Measurements from ENCODE around the gene NECAB2.

DNA sequence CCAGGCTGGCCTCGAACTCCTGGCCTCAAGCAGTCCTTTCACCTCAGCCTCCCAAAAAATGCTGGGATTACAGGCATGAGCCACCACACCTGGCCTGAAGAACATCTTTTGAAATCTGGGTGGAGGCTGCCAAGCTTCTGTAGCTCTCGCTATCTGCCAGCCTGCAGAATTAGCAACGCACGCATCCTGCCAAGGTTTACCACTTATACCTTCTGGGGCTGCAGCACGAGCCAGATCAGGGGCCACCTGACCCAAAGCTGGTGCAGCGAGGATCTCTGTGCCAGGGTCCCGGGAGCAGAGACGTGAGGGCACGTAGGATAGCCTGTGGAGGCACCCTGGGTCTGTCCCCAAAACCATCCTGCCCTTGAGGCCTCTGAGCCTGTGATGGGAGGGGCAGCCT, 52.3 kb downstream of the NECAB2 start:
- TF ChIP-seq, protein P1, sequence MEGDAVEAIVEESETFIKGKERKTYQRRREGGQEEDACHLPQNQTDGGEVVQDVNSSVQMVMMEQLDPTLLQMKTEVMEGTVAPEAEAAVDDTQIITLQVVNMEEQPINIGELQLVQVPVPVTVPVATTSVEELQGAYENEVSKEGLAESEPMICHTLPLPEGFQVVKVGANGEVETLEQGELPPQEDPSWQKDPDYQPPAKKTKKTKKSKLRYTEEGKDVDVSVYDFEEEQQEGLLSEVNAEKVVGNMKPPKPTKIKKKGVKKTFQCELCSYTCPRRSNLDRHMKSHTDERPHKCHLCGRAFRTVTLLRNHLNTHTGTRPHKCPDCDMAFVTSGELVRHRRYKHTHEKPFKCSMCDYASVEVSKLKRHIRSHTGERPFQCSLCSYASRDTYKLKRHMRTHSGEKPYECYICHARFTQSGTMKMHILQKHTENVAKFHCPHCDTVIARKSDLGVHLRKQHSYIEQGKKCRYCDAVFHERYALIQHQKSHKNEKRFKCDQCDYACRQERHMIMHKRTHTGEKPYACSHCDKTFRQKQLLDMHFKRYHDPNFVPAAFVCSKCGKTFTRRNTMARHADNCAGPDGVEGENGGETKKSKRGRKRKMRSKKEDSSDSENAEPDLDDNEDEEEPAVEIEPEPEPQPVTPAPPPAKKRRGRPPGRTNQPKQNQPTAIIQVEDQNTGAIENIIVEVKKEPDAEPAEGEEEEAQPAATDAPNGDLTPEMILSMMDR (IDR thresholded peaks at IDR 0.05), result no peak
- TF ChIP-seq POLR2A (IDR thresholded peaks at IDR 0.05), result no peak
- TF ChIP-seq POLR2AphosphoS5 (IDR thresholded peaks at IDR 0.05; ENCODE audit: insufficient read depth in 1 of 2, low read depth in 1 of 2), result no peak

All from vagina (tissue), 2 donors.